ENCODE measurements around the gene BCAP31. TPM values are rescaled to one million over a fixed set of nuclear protein-coding genes. Genes with fewer than 3 reads are reported as not detected.
"Not testable (repeated sequence)": the region's sequence is repeated elsewhere in the genome, so short reads cannot be mapped to it uniquely, and the experiment has no call there.

Gene BCAP31
- total RNA-seq, 1 experiment from 2014 or later, result 150 TPM

DNA sequence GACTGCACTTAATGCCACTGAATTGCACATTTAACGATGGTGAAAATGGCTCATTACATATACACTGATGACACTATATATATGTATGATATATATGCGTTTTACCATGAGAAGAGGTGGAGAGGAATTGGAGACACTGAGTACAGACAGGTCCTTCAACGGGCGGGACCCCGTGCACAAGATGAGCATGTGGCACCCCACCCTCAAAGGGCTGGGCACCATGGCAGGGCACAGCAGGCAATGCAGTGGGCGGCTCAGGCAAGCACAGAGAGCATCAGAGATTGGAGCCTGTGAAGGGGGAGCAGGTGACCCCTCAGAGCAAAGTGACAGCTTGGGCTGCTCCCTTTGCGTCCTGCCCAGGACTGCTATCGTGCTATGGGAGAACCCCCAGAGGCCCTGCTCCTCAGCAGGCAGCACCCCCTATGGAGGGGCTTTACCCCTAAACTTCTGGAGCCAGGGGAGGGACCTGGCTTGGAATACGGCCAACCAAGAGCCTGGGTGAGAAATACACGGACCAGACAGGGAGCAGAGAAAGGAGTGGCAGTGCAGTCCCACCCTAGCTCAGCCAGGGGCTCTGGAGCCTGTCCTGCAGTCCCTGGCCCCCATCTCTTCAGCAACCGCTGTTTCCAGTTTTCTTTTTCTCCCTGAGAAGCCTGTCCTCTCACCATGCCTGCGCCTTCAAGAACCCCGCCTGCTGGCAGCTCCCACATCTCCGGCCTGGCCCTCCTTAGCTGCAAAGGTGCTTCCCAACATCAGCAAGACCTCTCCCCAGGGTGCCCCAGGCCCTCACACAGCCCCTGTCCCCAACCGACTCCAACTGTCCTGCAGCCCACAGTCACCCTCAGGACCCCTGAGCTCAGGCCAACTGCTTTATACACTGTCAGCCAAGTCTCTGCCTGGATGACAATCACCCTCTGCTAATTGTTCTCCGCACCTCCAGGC lies 26.0 kb downstream of the BCAP31 start (continued):
- TF ChIP-seq, protein P1, sequence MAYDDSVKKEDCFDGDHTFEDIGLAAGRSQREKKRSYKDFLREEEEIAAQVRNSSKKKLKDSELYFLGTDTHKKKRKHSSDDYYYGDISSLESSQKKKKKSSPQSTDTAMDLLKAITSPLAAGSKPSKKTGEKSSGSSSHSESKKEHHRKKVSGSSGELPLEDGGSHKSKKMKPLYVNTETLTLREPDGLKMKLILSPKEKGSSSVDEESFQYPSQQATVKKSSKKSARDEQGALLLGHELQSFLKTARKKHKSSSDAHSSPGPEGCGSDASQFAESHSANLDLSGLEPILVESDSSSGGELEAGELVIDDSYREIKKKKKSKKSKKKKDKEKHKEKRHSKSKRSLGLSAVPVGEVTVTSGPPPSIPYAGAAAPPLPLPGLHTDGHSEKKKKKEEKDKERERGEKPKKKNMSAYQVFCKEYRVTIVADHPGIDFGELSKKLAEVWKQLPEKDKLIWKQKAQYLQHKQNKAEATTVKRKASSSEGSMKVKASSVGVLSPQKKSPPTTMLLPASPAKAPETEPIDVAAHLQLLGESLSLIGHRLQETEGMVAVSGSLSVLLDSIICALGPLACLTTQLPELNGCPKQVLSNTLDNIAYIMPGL (CRISPR knock-in tag; IDR thresholded peaks at IDR 0.05), result no peak

DNA sequence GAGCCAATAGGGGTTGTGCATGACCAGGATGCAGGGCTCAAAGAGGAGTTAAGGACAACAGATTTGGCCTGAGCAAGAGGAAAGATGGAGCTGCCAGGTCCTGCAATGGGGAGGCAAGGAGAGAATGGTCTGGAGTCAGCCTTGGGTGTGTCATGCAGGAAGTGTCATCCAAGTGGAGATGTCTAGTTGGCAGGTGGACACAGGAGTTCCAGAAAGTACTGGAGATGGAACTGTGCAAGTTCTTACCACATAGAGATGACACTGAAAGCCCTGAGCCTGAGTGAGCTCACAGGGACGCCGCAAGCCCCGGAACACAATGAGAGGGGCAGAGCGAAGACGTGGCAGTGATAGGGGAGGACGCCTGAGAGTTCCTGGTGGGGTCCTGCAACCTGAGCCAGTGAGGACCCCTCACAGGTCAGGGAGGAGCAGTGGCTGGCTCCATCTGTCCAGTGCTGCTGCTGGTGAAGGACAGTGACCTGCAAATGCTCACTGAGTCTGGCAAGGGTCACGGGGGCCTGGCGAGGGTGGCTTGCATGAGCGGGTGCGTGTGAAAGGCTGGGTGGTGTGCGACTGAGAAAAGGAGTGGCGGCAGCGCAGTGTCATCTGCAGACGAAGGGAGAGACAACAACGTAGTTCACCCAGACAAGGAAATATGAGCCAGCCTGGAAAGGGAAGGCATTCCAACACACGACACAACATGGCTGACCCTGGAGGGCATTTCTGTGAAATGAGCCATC lies 27.0 kb downstream of the BCAP31 start:
- H3K36me3 Mint-ChIP-seq; H3K4me3 Mint-ChIP-seq; ATAC-seq; H3K9me3 Mint-ChIP-seq; H3K27me3 Mint-ChIP-seq (ENCODE audit: low read depth); H3K4me1 Mint-ChIP-seq; POLR2A ChIA-PET; DNase-seq (ENCODE audit: low spot score): not testable (repeated sequence)
- H3K27ac Mint-ChIP-seq, result peak overlapping the region; percentile 80
- CTCF ChIA-PET, result interaction anchor here (2.8 kb wide), 1 partner anchor 29 kb away, joined by 6 read pairs; no protein-coding TSS in a partner anchor

DNA sequence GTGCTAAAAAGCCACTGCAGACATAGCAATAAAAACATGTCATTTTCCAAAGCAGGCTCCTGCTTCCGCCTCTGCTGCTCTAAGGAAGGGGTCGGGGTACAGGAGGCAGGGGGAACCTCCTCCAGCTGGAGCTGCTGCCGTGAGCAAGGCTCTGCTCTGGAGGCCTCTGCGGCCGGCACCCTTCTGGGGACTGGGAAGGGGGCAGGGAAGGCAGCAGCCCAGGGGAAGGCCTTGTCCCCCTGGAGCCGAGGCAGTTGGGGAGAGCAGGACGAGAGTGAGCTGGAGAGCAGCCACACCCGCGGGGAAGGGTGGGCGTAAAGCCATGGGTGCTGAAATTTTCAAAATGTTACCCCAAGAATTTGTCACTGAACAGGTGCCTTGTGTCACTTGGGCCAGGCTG lies 27.6 kb downstream of the BCAP31 start:
- DNase-seq (ENCODE audit: low spot score); ATAC-seq; POLR2A ChIA-PET; H3K9me3 Mint-ChIP-seq; H3K36me3 Mint-ChIP-seq; H3K27ac Mint-ChIP-seq; H3K27me3 Mint-ChIP-seq (ENCODE audit: low read depth); H3K4me1 Mint-ChIP-seq; H3K4me3 Mint-ChIP-seq: not testable (repeated sequence)
- CTCF ChIA-PET, result interaction anchor here (2.8 kb wide), 1 partner anchor 28 kb away, joined by 6 read pairs; no protein-coding TSS in a partner anchor

DNA sequence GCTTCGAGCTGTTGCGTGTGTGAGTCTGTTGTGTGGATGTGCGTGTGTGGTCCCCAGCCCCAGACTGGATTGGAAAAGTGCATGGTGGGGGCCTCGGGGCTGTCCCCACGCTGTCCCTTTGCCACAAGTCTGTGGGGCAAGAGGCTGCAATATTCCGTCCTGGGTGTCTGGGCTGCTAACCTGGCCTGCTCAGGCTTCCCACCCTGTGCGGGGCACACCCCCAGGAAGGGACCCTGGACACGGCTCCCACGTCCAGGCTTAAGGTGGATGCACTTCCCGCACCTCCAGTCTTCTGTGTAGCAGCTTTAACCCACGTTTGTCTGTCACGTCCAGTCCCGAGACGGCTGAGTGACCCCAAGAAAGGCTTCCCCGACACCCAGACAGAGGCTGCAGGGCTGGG lies 28.1 kb downstream of the BCAP31 start:
- DNase-seq (ENCODE audit: low spot score) (no peak), ATAC-seq (no peak)
- POLR2A ChIA-PET, result no interaction called here
- H3K27me3 Mint-ChIP-seq (ENCODE audit: low read depth), result no peaks in the 10 kb centered on the region
- H3K36me3 Mint-ChIP-seq, result peaks cover 3% of the 10 kb centered on the region; the same call in 1 of the 2 replicates
- H3K27ac Mint-ChIP-seq, result no peak overlapping the region
- no peaks in the 10 kb centered on the region for H3K9me3 Mint-ChIP-seq
- TF ChIP-seq CBFB (CRISPR knock-in tag; IDR thresholded peaks at IDR 0.05; ENCODE audit: low read depth) (no peak), ZNF232 (CRISPR knock-in tag; IDR thresholded peaks at IDR 0.05) (no peak)
- H3K4me3 Mint-ChIP-seq, result no peak overlapping the region
- CTCF ChIA-PET, result interaction anchor here (2.8 kb wide), 1 partner anchor 28 kb away, joined by 6 read pairs; no protein-coding TSS in a partner anchor
- H3K4me1 Mint-ChIP-seq, result no peaks in the 10 kb centered on the region

DNA sequence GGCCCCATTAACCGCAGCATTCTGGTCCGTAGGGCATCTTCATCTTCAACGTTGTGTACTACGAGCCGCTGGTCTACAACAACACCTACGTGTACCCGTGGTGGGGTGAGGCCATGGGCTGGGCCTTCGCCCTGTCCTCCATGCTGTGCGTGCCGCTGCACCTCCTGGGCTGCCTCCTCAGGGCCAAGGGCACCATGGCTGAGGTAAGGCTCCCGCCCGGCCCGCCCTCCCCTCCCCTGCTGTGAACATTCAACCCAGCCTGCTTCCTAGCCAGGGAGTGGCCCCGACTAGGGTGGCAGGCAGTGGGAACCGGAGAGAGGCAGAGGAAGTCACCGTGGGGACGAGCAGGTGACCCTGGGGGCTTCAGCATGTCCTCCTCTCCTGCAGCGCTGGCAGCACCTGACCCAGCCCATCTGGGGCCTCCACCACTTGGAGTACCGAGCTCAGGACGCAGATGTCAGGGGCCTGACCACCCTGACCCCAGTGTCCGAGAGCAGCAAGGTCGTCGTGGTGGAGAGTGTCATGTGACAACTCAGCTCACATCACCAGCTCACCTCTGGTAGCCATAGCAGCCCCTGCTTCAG lies 29.4 kb downstream of the BCAP31 start:
- no peaks in the 10 kb centered on the region for H3K9me3 Mint-ChIP-seq
- H3K36me3 Mint-ChIP-seq, result 0 out of 2 replicates have a peak, but pooled peaks cover 3% of the 10 kb centered on the region
- TF ChIP-seq, protein P2, sequence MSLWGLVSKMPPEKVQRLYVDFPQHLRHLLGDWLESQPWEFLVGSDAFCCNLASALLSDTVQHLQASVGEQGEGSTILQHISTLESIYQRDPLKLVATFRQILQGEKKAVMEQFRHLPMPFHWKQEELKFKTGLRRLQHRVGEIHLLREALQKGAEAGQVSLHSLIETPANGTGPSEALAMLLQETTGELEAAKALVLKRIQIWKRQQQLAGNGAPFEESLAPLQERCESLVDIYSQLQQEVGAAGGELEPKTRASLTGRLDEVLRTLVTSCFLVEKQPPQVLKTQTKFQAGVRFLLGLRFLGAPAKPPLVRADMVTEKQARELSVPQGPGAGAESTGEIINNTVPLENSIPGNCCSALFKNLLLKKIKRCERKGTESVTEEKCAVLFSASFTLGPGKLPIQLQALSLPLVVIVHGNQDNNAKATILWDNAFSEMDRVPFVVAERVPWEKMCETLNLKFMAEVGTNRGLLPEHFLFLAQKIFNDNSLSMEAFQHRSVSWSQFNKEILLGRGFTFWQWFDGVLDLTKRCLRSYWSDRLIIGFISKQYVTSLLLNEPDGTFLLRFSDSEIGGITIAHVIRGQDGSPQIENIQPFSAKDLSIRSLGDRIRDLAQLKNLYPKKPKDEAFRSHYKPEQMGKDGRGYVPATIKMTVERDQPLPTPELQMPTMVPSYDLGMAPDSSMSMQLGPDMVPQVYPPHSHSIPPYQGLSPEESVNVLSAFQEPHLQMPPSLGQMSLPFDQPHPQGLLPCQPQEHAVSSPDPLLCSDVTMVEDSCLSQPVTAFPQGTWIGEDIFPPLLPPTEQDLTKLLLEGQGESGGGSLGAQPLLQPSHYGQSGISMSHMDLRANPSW (CRISPR knock-in tag; conservative IDR thresholded peaks at IDR 0.05; ENCODE audit: low read depth), result no peak
- TF ChIP-seq ZBTB21 (CRISPR knock-in tag; IDR thresholded peaks at IDR 0.05; ENCODE audit: borderline replicate concordance) (no peak), ATF1 (CRISPR knock-in tag; IDR thresholded peaks at IDR 0.05) (no peak), CREM (CRISPR knock-in tag; IDR thresholded peaks at IDR 0.05) (no peak)
- TF ChIP-seq, protein P3, sequence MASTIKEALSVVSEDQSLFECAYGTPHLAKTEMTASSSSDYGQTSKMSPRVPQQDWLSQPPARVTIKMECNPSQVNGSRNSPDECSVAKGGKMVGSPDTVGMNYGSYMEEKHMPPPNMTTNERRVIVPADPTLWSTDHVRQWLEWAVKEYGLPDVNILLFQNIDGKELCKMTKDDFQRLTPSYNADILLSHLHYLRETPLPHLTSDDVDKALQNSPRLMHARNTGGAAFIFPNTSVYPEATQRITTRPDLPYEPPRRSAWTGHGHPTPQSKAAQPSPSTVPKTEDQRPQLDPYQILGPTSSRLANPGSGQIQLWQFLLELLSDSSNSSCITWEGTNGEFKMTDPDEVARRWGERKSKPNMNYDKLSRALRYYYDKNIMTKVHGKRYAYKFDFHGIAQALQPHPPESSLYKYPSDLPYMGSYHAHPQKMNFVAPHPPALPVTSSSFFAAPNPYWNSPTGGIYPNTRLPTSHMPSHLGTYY (CRISPR knock-in tag; IDR thresholded peaks at IDR 0.05), result no peak
- TF ChIP-seq, protein P4, sequence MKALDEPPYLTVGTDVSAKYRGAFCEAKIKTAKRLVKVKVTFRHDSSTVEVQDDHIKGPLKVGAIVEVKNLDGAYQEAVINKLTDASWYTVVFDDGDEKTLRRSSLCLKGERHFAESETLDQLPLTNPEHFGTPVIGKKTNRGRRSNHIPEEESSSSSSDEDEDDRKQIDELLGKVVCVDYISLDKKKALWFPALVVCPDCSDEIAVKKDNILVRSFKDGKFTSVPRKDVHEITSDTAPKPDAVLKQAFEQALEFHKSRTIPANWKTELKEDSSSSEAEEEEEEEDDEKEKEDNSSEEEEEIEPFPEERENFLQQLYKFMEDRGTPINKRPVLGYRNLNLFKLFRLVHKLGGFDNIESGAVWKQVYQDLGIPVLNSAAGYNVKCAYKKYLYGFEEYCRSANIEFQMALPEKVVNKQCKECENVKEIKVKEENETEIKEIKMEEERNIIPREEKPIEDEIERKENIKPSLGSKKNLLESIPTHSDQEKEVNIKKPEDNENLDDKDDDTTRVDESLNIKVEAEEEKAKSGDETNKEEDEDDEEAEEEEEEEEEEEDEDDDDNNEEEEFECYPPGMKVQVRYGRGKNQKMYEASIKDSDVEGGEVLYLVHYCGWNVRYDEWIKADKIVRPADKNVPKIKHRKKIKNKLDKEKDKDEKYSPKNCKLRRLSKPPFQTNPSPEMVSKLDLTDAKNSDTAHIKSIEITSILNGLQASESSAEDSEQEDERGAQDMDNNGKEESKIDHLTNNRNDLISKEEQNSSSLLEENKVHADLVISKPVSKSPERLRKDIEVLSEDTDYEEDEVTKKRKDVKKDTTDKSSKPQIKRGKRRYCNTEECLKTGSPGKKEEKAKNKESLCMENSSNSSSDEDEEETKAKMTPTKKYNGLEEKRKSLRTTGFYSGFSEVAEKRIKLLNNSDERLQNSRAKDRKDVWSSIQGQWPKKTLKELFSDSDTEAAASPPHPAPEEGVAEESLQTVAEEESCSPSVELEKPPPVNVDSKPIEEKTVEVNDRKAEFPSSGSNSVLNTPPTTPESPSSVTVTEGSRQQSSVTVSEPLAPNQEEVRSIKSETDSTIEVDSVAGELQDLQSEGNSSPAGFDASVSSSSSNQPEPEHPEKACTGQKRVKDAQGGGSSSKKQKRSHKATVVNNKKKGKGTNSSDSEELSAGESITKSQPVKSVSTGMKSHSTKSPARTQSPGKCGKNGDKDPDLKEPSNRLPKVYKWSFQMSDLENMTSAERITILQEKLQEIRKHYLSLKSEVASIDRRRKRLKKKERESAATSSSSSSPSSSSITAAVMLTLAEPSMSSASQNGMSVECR (CRISPR knock-in tag; IDR thresholded peaks at IDR 0.05; ENCODE audit: borderline replicate concordance), result no peak
- TF ChIP-seq, protein P5, sequence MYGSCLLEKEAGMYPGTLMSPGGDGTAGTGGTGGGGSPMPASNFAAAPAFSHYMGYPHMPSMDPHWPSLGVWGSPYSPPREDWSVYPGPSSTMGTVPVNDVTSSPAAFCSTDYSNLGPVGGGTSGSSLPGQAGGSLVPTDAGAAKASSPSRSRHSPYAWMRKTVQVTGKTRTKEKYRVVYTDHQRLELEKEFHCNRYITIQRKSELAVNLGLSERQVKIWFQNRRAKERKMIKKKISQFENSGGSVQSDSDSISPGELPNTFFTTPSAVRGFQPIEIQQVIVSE (CRISPR knock-in tag; IDR thresholded peaks at IDR 0.05; ENCODE audit: borderline replicate concordance), result no peak

More for the DNA sequence above, 29.4 kb downstream of the BCAP31 start:
- Mint-ChIP-seq H3K4me1 (no peaks in the 10 kb centered on the region), H3K27me3 (ENCODE audit: low read depth) (no peaks in the 10 kb centered on the region), H3K27ac (no peak overlapping the region), H3K4me3 (no peak overlapping the region)
- ChIA-PET CTCF (interaction anchor here (0.6 to 2.8 kb wide), 2 partner anchors 27 to 41 kb away, joined by 3 to 6 read pairs; no protein-coding TSS in a partner anchor), POLR2A (no interaction called here)
- DNase-seq (ENCODE audit: low spot score) (no peak), ATAC-seq (no peak)

Data from WTC11 (cell line).